ENCODE results near the gene TNFRSF1B.
A peak's percentile ranks its signal among the peaks of the same experiment; 100 is the strongest.

Gene TNFRSF1B

GRCh38 chr1:12188115-12188514, 21.3 kb downstream of the TNFRSF1B start:
- no peaks in the 10 kb centered on the region for H3K36me3 ChIP-seq (ENCODE audit: low read depth)
- H3K4me3 ChIP-seq (ENCODE audit: severe bottlenecking) = no peak overlapping the region
- no peaks in the 10 kb centered on the region for H3K9me3 ChIP-seq (ENCODE audit: severe bottlenecking)
- H3K27ac ChIP-seq (ENCODE audit: poor library complexity, severe bottlenecking) = no peak overlapping the region
- TF ChIP-seq CTCF (IDR thresholded peaks at IDR 0.05; ENCODE audit: poor library complexity, severe bottlenecking) = no peak
- peaks cover 7% of the 10 kb centered on the region for H3K27me3 ChIP-seq (ENCODE audit: insufficient read depth, poor library complexity, severe bottlenecking)
- DNase-seq (ENCODE audit: low spot score) = no peak
- ATAC-seq (ENCODE audit: low read depth) = no peak
- no peaks in the 10 kb centered on the region for H3K4me1 ChIP-seq (ENCODE audit: insufficient read depth, poor library complexity, severe bottlenecking)

GRCh38 chr1:12188657-12189327, 22.0 kb downstream of the TNFRSF1B start:
- no peaks in the 10 kb centered on the region for H3K9me3 ChIP-seq (ENCODE audit: severe bottlenecking)
- H3K4me3 ChIP-seq (ENCODE audit: severe bottlenecking) = no peak overlapping the region
- TF ChIP-seq CTCF (IDR thresholded peaks at IDR 0.05; ENCODE audit: poor library complexity, severe bottlenecking) = no peak
- H3K27ac ChIP-seq (ENCODE audit: poor library complexity, severe bottlenecking) = no peak overlapping the region
- H3K27me3 ChIP-seq (ENCODE audit: insufficient read depth, poor library complexity, severe bottlenecking) = peaks cover 7% of the 10 kb centered on the region
- no peaks in the 10 kb centered on the region for H3K36me3 ChIP-seq (ENCODE audit: low read depth)
- no peak for ATAC-seq (ENCODE audit: low read depth)
- DNase-seq (ENCODE audit: low spot score) = no peak
- no peaks in the 10 kb centered on the region for H3K4me1 ChIP-seq (ENCODE audit: insufficient read depth, poor library complexity, severe bottlenecking)

GRCh38 chr1:12189328-12189682, 22.5 kb downstream of the TNFRSF1B start:
- DNase-seq (ENCODE audit: low spot score) = no peak
- H3K36me3 ChIP-seq (ENCODE audit: low read depth) = no peaks in the 10 kb centered on the region
- H3K4me3 ChIP-seq (ENCODE audit: severe bottlenecking) = no peak overlapping the region
- no peaks in the 10 kb centered on the region for H3K4me1 ChIP-seq (ENCODE audit: insufficient read depth, poor library complexity, severe bottlenecking)
- no peaks in the 10 kb centered on the region for H3K9me3 ChIP-seq (ENCODE audit: severe bottlenecking)
- H3K27me3 ChIP-seq (ENCODE audit: insufficient read depth, poor library complexity, severe bottlenecking) = peaks cover 7% of the 10 kb centered on the region
- H3K27ac ChIP-seq (ENCODE audit: poor library complexity, severe bottlenecking) = no peak overlapping the region
- TF ChIP-seq CTCF (IDR thresholded peaks at IDR 0.05; ENCODE audit: poor library complexity, severe bottlenecking) = no peak
- no peak for ATAC-seq (ENCODE audit: low read depth)

DNA sequence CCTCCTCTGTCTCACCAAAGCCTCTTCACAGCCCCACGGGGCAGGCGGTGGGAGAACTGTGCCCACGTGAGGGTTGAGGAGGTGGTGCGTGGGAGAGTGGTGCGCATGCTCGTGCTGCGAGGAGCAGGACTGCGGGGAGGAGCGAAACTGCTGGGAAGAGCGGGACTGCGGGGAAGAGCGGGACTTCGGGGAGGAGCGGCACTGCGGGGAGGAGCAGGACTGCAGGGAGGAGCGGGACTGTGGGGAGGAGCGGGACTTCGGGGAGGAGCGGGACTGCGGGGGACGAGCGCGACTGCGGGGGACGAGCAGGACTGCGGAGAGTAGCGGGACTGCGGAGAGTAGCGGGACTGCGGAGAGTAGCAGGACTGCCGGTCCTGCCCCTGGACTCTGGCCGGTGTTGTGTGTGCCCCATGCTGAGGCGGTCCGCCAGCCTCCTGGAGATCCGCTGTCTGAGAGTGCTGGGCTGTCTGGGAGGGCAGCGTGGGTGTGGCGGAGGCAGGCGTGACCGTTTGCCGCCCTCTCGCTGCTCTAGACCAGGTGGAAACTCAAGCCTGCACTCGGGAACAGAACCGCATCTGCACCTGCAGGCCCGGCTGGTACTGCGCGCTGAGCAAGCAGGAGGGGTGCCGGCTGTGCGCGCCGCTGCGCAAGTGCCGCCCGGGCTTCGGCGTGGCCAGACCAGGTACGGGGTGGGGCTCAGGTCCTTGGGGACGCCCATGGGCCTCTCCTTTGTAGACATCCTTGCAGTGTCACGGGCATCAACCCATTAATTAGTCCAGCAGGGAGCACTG, 24.6 kb downstream of the TNFRSF1B start:
- TF ChIP-seq CTCF (IDR thresholded peaks at IDR 0.05; ENCODE audit: poor library complexity, severe bottlenecking) = no peak
- Histone ChIP-seq H3K4me3 (ENCODE audit: severe bottlenecking) (no peak overlapping the region), H3K27me3 (ENCODE audit: insufficient read depth, poor library complexity, severe bottlenecking) (peaks cover 7% of the 10 kb centered on the region), H3K27ac (ENCODE audit: poor library complexity, severe bottlenecking) (no peak overlapping the region), H3K36me3 (ENCODE audit: low read depth) (no peaks in the 10 kb centered on the region), H3K9me3 (ENCODE audit: severe bottlenecking) (no peaks in the 10 kb centered on the region), H3K4me1 (ENCODE audit: insufficient read depth, poor library complexity, severe bottlenecking) (no peaks in the 10 kb centered on the region)
- DNase-seq (ENCODE audit: low spot score) (no peak), ATAC-seq (ENCODE audit: low read depth) (peak; percentile 18; the same call in 1 of the 3 replicates)

Data from RWPE2 (cell line).